GM12878 (cell line): ENCODE results near the gene PRSS1. TPM values are rescaled to one million over a fixed set of nuclear protein-coding genes. Genes with fewer than 3 reads are reported as not detected.

Source experiments
- CEBPZ ChIP-seq: fragments of 150-350 bp; IDR thresholded peaks from 2 replicates; pipeline ENCODE4 v1.6.1; 2016; ENCODE audit warnings: low read depth, low read length
- ELK1 ChIP-seq: IDR thresholded peaks from 2 replicates; pipeline ENCODE4 v1.6.1; 2012; ENCODE audit warnings: low read depth, low read length, improper control_type of control experiment
- FOS ChIP-seq: IDR thresholded peaks from 3 replicates; pipeline ENCODE4 v1.6.1; 2011; ENCODE audit warnings: borderline replicate concordance; ENCODE audit not compliant: insufficient read length; ENCODE audit errors: extremely low read depth
- FOXM1 ChIP-seq: IDR thresholded peaks from 2 replicates; pipeline ENCODE4 v1.6.1; 2012; ENCODE audit warnings: low read depth, mild to moderate bottlenecking, inconsistent platforms, low read length, moderate library complexity
- POLR2AphosphoS5 ChIP-seq: IDR thresholded peaks from 2 replicates; pipeline ENCODE4 v1.6.1; 2011; ENCODE audit warnings: mild to moderate bottlenecking, low read length, inconsistent platforms
- SMAD1 ChIP-seq: fragments of 450-650 bp; IDR thresholded peaks from 2 replicates; pipeline ENCODE4 v1.6.1; 2018; ENCODE audit warnings: mild to moderate bottlenecking, low read depth; ENCODE audit not compliant: partially characterized antibody
- polyA plus RNA-seq, 11 experiments: library from polyadenylated mRNA; depleted of rRNA in 4 of 11; unstranded in 6 of 11; stranded (reverse) in 5 of 11; fragments of >200 nt; fragmentation: Nextera tagmentation in 4 of 11; fragmentation: Illumina TruSeq in 1 of 11; extraction: Ambion mirVana in 4 of 11; extraction: Trizol in 1 of 11; gene quantifications; 1 replicate in 1 of 11; 2 replicates in 10 of 11; pipeline versions ENCODE4 v1.2.1 to v1.2.3, GENCODE V29; 2011 to 2016; ENCODE audit warnings: inconsistent platforms in 2 of 11, missing spikeins in 2 of 11, low read depth in 1 of 11
- total RNA-seq, 4 experiments: library from RNA; depleted of rRNA in 3 of 4; stranded (reverse); fragments of >200 nt in 3 of 4; fragmentation: Illumina TruSeq in 1 of 4; extraction: Trizol in 1 of 4; gene quantifications; 2 replicates each; pipeline versions ENCODE4 v1.2.1 to v1.2.3, GENCODE V29; 2013 to 2021

The PRSS1 gene
- total and polyA plus RNA-seq, 10 of the 15 experiments (the other 5 are each of a cell fraction or from before 2014, with no cell fraction given), result 11.9 TPM; not detected in 9

GRCh38 chr7:142797391-142798377 is 48.4 kb downstream of the PRSS1 start (continued):
- TF ChIP-seq FOS (no peak), SMAD1 (peak; percentile 45), POLR2AphosphoS5 (peak; percentile 63), ELK1 (no peak), FOXM1 (no peak), CEBPZ (no peak)
